Activated CD8-positive, alpha-beta memory T cell treated with anti-CD3 and anti-CD28 coated beads for 48 hours (primary cell): ENCODE measurements around the gene SRL.

ENCODE experiments used
- DNase-seq, 3 experiments: peaks; one replicate each; pipeline ENCODE4 v3.0.0-alpha.2; 2020; ENCODE audit warnings: low read depth in 2 of 3, low spot score in 2 of 3

SRL gene

GRCh38 chr16:4202615-4203345 lies 39.1 kb downstream of the SRL start:
- DNase-seq = no peak

DNA sequence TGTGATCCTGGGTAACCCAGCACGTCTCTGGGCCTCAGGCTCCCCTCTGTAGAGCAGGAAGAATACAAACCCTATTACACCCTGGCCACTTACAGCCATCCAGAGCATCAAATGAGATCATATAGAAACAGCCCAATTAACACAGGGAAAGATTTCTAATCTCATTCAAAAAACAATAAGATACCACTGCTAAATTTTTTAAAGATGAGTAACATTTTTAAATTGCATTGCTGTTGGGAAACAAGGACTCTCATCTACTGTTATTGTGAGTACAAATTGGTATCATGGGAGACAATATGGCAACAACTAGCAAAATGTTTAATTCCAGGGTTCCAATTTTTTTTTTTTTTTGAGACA lies 41.1 kb downstream of the SRL start:
- no peak for DNase-seq

- DNase-seq = no peak
Measured at GRCh38 chr16:4200000-4200780, 41.7 kb downstream of the SRL start.

DNA sequence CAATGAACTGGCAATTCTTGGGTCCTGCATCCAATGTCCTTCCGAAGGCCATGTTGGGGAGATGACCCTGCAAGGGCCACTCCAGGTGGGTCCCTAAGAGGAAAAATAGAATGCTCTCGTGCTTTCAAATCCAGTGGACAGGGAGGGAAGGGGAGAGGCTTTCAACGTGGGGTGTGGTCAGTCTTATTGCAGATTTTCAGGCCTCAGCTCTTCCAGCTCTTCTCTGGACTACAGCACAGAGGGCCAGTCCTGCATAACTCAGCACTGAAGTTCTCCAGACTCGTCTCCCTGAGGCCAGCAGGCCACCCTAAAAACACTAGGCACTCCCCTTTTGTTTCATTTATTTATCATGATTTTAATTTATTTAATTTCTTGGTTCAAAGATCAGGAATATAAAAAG lies 43.1 kb downstream of the SRL start:
- no peak for DNase-seq

DNA sequence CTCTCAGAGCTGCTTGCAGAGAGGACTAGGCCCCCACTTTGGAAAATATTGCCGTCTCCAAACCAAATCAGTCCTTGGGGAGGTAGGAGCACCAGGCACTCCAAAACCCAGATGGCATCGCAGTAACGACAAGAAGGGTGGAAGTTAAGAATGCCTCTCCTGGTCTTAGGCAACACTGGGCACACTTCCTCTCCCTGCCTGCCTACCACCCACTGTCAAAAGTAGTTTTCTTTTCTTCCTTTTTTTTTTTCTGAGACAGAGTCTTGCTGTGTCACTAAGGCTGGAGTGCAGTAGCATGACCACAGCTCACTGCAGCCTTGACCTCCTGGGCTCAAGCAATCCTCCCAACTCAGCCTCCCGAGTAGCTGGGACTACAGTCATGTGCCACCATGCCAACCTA lies 47.2 kb downstream of the SRL start:
- no peak for DNase-seq

GRCh38 chr16:4193920-4194319 lies 48.0 kb downstream of the SRL start:
- DNase-seq = no peak

DNA sequence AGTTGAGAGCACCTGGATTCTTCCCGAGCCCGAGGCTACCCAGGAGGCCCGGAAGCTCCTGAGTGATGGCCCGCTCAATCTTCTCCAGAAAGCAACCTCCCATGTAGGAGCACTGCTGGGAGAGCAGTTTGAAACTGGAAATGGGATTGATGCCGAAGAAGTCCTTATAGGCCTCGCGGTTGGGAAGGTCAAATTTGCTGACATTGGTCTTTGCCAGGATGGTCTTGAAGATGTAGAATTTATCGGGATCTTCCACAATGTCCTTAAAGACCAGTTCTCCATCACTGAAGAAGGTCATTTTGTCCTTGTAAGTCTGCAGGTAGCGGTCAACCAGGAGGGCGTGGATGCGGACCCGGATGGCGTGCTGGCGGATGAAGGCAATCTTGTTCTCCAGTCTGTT lies 49.7 kb downstream of the SRL start:
- no peak for DNase-seq

GRCh38 chr16:4190712-4191333 lies 51.1 kb downstream of the SRL start:
- DNase-seq = no peak

GRCh38 chr16:4190086-4190485 lies 51.8 kb downstream of the SRL start:
- DNase-seq = no peak

GRCh38 chr16:4184038-4184702 lies 57.7 kb downstream of the SRL start:
- DNase-seq = no peak

DNA sequence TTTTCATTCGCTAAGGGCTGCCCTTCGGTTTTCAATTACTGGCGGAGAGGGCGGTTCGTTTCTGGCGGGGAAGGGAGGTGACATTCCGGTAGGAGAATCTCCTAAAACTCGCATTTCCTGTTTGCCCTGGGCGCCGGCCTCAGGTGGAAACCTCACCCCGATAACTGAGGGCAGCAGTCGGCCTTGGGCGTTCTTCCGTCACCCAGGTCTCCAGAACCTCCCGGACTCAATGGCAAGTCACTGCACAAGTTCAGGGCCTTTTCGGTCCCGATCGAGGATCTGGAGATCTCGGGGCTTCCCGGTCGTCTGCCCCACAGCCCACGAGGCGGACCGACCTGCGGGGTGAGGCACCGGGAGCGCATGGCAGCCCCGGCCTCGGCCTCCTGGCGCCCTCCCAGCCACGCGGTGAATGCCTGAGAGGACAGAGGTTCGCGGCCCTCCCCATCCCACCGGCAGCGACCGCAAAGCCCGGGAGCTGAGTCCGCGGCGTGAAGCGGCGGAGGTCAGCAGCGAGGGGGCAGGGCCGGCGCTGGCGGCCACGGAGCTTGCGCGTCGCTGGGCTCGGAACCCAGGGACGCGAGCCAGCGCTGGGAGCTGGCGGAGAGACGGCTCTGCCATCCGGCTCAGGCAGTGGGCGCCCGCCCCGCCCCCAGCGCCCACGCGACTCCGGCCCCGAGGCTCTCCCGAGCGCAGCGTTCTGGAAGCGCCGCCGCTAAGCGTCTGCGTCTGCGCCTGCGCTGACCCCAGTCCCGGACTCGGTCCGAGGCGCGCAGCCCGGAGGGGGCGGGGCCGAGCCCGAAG lies 58.4 kb downstream of the SRL start:
- peak; percentile 89 to 95 (median 91) for DNase-seq

DNA sequence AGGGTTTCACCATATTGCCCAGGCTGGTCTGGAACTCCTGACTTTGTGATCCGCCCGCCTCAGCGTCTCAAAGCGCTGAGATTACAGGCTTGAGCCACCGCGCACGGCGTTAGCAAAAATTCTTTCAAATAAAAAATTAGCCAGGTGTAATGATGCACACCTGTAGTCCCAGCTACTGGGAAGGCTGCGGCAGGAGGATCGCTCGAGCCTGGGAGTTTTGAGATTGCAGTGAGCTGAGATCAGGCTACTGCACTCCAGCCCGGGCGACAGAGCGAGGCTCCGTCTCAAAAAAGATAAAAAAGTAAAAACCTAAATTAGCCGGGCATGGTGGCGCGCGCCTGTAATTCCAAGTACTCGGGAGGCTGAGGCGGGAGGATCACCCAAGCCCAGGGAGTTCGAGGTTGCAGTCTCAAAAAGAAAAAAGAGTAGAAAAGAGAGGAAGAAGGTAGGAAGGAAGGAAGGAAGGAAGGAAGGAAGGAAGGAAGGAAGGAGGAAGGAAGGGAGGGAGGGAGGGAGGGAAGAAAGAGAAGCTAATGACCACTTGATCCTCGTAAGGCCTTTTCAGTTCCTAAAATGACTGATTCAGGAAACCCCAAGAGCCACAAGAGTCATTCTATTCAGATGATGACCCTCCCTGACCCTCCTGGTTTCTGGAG lies 59.2 kb downstream of the SRL start:
- DNase-seq = no peak

DNA sequence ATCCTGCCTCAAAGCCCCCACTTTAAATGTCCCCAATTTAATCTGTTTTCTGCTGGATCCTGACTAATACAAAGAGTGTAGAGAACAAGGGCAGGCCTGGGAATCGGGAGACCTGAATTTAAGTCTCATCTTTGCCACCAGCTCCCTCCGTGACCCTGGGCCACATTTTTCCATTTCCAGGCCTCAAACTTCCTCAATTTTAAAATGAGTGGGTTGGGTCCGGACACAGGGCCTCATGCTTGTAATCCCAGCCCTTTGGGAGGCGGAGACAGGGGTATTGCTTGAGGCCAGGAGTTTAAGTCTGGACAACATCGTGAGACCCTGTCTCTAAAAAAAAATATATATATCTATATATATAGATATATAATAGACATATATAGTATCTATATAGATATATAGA lies 61.4 kb downstream of the SRL start:
- DNase-seq = no peak

DNA sequence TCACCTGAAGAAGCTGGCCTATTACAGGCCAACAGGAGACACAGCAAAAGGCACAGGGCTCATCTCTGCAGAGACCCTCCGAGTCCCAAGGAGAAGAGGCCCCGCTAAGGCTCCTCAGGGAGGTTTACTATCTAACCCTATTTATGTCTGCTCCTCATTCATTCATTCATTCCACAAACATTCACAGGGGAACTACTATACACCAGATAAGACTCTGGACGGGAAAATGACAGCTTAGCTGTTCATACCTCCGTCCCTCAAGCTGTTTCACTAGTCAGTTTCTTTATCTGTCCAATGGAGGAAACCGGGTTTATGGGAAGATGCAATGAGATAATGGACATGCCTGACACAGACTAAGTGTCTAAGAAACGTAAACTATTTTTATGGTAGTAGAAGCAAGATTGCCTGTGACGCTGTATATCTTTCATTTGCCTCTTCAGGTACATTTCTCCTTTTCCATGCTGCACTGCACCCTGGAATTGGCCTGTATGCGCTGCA lies 62.1 kb downstream of the SRL start:
- DNase-seq = no peak

DNA sequence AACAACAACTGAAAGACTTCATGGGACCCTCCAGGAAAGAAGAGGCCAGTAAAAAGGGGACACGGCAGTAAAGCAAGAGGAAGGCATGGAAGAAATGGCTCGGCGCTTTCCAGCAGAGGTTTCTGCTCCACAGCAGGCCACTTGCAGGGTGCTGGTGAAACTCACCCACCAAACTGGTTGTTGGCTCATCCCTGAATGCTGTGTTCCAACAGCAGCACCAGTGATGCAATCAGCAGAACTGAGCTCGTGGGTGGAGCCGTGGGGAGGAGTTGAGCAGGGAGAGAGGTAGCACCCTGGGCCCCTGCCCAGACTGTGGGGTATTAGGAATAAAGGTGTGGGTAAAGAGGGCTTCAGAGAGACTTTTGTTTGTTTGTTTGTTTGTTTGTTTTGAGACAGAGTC lies 62.9 kb downstream of the SRL start:
- DNase-seq = no peak

GRCh38 chr16:4178468-4179010 lies 63.3 kb downstream of the SRL start:
- DNase-seq = no peak

- no peak for DNase-seq
Measured at GRCh38 chr16:4176906-4177417, 64.9 kb downstream of the SRL start.

DNA sequence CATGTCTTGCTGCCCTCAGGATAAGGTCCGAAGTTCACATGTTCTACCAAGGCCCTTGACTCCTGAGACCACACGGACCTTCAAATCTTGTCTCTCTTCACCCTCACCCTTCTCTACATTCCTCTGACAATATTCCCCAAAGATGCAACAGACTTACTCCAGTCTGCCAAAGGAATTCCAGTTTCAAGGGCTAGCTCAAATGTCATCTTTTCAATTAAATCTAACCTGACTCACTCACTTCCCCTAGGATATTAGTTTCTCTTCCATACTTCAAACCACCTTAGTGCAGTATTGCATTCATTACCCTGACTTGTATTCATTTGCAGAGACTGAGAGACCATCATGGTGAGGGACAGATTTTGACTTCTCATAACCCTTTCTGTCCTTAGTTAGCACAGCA lies 66.0 kb downstream of the SRL start:
- DNase-seq = no peak

GRCh38 chr16:4172070-4172469 lies 69.8 kb downstream of the SRL start:
- no peak for DNase-seq

DNA sequence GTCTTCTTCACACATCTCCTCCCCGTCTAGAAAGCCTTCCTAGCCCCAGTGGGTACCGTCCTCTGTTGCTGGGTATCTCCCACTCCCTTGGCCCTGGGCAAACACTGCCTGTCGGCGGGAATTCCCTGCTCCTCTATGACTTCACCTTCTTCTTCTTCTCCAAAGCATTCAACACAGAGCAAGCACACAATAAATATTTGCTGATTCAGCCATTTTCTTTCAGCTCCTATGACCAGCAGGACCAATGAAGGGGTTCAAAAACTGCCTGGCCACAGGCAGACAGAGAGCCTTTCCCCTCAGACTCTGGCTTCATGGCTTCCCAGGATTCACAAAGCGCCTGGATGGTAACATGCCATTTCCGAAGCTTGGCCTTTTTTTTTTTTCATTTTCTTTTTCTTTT lies 72.5 kb downstream of the SRL start:
- no peak for DNase-seq
